OCI-LY3 (cell line): ENCODE data around the gene GRIP2.

Experiments
- CTCF ChIP-seq: fragments of 200-600, 300-600 bp; sonication (generic); IDR thresholded peaks from 2 replicates; pipeline ENCODE4 v1.5.1; 2014; ENCODE audit warnings: antibody characterized with exemption, low read length, low read depth
- EZH2phosphoT487 ChIP-seq: fragments of 200-600 bp; shearing (Covaris generic); IDR thresholded peaks from 2 replicates; pipeline ENCODE4 v1.6.1; 2018; ENCODE audit warnings: antibody characterized with exemption, mixed run types, low read depth

- TF ChIP-seq CTCF = no peak
- no peak for TF ChIP-seq EZH2phosphoT487
These were observed 8.2 kb downstream of the GRIP2 start for GRCh38 chr3:14531856-14532395.
